ENCODE data around the gene USP4.
"Not testable (repeated sequence)": the region's sequence is repeated elsewhere in the genome, so short reads cannot be mapped to it uniquely, and the experiment has no call there.

The USP4 gene

DNA sequence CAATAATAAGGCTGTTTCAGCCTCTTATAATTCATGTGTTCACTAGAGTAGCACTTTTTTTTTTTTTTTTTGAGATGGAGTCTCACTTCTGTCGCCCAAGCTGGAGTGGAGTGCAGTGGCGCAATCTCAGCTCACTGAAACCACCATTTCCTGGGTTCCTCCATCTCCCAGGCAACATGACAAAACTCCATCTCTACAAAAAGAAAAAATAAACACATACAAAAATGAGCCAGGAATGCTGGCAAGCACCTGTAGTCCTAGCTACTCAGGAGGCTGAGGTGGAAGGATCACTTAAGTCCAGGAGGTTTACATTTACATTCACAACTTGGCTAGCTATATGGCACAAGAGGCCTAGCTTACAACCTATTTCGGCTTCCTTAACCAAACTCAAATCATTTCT, 6.8 kb downstream of the USP4 start:
- Histone ChIP-seq H3K27me3 (ENCODE audit: control insufficient read depth, low read length) (no peaks in the 10 kb centered on the region), H3K9me3 (ENCODE audit: control insufficient read depth, insufficient read depth, low read length) (no peaks in the 10 kb centered on the region), H3K9me2 (replicated peaks; ENCODE audit: control insufficient read depth, low read length) (no peaks in the 10 kb centered on the region), H3K4me2 (ENCODE audit: low read length) (no peak overlapping the region), H3K36me3 (ENCODE audit: control insufficient read depth, low read length) (peaks cover 70% of the 10 kb centered on the region), H3F3A (ENCODE audit: control insufficient read depth, insufficient read depth) (no peaks in the 10 kb centered on the region; the same call in 1 of the 2 replicates), H3K4me3 (ENCODE audit: low read length) (no peak overlapping the region), H3K79me2 (ENCODE audit: control insufficient read depth, low read length) (peaks cover 30% of the 10 kb centered on the region), H4K20me1 (ENCODE audit: control insufficient read depth, insufficient read depth, low read depth, low read length) (no peaks in the 10 kb centered on the region), H3K4me1 (ENCODE audit: control insufficient read depth, low read length) (no peaks in the 10 kb centered on the region), H3K27ac (ENCODE audit: low read depth, low read length) (no peak overlapping the region)
- TF ChIP-seq EZH2phosphoT487 (IDR thresholded peaks at IDR 0.05; ENCODE audit: borderline replicate concordance, low read length), result no peak
- TF ChIP-seq, protein P1, sequence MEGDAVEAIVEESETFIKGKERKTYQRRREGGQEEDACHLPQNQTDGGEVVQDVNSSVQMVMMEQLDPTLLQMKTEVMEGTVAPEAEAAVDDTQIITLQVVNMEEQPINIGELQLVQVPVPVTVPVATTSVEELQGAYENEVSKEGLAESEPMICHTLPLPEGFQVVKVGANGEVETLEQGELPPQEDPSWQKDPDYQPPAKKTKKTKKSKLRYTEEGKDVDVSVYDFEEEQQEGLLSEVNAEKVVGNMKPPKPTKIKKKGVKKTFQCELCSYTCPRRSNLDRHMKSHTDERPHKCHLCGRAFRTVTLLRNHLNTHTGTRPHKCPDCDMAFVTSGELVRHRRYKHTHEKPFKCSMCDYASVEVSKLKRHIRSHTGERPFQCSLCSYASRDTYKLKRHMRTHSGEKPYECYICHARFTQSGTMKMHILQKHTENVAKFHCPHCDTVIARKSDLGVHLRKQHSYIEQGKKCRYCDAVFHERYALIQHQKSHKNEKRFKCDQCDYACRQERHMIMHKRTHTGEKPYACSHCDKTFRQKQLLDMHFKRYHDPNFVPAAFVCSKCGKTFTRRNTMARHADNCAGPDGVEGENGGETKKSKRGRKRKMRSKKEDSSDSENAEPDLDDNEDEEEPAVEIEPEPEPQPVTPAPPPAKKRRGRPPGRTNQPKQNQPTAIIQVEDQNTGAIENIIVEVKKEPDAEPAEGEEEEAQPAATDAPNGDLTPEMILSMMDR (IDR thresholded peaks at IDR 0.05; ENCODE audit: low read depth, low read length, poor library complexity, severe bottlenecking), result no peak

DNA sequence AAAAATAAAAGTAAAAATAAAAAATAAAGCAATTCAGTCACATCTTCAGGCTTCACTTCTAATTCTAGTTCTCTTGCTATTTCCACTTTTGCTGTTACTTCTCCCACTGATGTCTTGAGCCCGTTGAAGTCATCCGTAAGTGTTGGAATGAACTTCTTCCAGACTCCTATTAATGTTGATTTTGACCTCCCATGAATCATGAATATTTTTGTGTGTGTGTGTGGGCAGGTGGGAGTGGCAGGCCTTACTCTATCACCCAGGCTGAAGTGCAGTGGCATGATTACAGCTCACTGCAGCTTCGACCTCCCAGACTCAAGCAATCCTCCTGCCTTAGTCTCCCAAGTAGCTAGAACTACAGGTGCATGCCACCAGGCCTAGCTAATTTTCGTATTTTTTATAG, 10.7 kb downstream of the USP4 start:
- Histone ChIP-seq H3K9me3 (ENCODE audit: control insufficient read depth, insufficient read depth, low read length) (no peaks in the 10 kb centered on the region), H3K27ac (ENCODE audit: low read depth, low read length) (no peak overlapping the region), H3F3A (ENCODE audit: control insufficient read depth, insufficient read depth) (no peaks in the 10 kb centered on the region), H3K4me3 (ENCODE audit: low read length) (no peak overlapping the region), H3K36me3 (ENCODE audit: control insufficient read depth, low read length) (peaks cover 73% of the 10 kb centered on the region), H3K4me2 (ENCODE audit: low read length) (no peak overlapping the region), H4K20me1 (ENCODE audit: control insufficient read depth, insufficient read depth, low read depth, low read length) (no peaks in the 10 kb centered on the region), H3K4me1 (ENCODE audit: control insufficient read depth, low read length) (no peaks in the 10 kb centered on the region), H3K27me3 (ENCODE audit: control insufficient read depth, low read length) (no peaks in the 10 kb centered on the region), H3K9me2 (replicated peaks; ENCODE audit: control insufficient read depth, low read length) (no peaks in the 10 kb centered on the region), H3K79me2 (ENCODE audit: control insufficient read depth, low read length) (peaks cover 7% of the 10 kb centered on the region; the same call in 1 of the 2 replicates)
- TF ChIP-seq, protein P1 (IDR thresholded peaks at IDR 0.05; ENCODE audit: low read depth, low read length, poor library complexity, severe bottlenecking), result no peak
- no peak for TF ChIP-seq EZH2phosphoT487 (IDR thresholded peaks at IDR 0.05; ENCODE audit: borderline replicate concordance, low read length)

- not testable (repeated sequence) for H3K27me3 ChIP-seq (ENCODE audit: control insufficient read depth, low read length); H3K4me1 ChIP-seq (ENCODE audit: control insufficient read depth, low read length); H3K27ac ChIP-seq (ENCODE audit: low read depth, low read length); H3K4me2 ChIP-seq (ENCODE audit: low read length); H3K9me3 ChIP-seq (ENCODE audit: control insufficient read depth, insufficient read depth, low read length); H3F3A ChIP-seq (ENCODE audit: control insufficient read depth, insufficient read depth); H4K20me1 ChIP-seq (ENCODE audit: control insufficient read depth, insufficient read depth, low read depth, low read length); H3K79me2 ChIP-seq (ENCODE audit: control insufficient read depth, low read length); H3K4me3 ChIP-seq (ENCODE audit: low read length); H3K9me2 ChIP-seq (replicated peaks; ENCODE audit: control insufficient read depth, low read length)
- H3K36me3 ChIP-seq (ENCODE audit: control insufficient read depth, low read length), result peaks cover 73% of the 10 kb centered on the region
Observed at GRCh38 chr3:49328350-49328749, 11.5 kb downstream of the USP4 start.

DNA sequence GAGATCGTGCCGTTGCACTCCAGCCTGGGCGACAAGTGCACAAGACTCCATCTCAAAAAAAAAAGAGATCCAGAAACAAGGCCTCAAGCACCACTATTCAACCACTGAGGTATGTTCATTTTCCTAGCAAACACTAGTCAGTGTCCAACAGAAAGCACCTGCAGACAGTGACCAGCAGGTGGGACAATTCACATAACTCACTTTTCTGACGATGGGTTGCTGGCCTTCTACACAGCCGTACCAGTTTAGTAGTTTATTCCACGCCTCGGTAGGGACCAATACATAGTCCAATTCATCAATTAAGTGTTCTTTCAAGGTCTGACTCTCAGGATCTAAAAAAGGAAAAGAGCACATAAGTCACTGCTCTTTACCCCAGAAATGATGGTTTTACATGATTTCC, 12.4 kb downstream of the USP4 start:
- Histone ChIP-seq H3K79me2 (ENCODE audit: control insufficient read depth, low read length) (peaks cover 6% of the 10 kb centered on the region; the same call in 1 of the 2 replicates), H3K36me3 (ENCODE audit: control insufficient read depth, low read length) (peaks cover 71% of the 10 kb centered on the region), H3F3A (ENCODE audit: control insufficient read depth, insufficient read depth) (no peaks in the 10 kb centered on the region), H3K4me2 (ENCODE audit: low read length) (no peak overlapping the region), H3K27me3 (ENCODE audit: control insufficient read depth, low read length) (no peaks in the 10 kb centered on the region), H3K9me2 (replicated peaks; ENCODE audit: control insufficient read depth, low read length) (no peaks in the 10 kb centered on the region), H3K9me3 (ENCODE audit: control insufficient read depth, insufficient read depth, low read length) (no peaks in the 10 kb centered on the region), H3K4me1 (ENCODE audit: control insufficient read depth, low read length) (no peaks in the 10 kb centered on the region), H3K4me3 (ENCODE audit: low read length) (no peak overlapping the region), H3K27ac (ENCODE audit: low read depth, low read length) (no peak overlapping the region), H4K20me1 (ENCODE audit: control insufficient read depth, insufficient read depth, low read depth, low read length) (no peaks in the 10 kb centered on the region)
- TF ChIP-seq, protein P1 (IDR thresholded peaks at IDR 0.05; ENCODE audit: low read depth, low read length, poor library complexity, severe bottlenecking), result peak; percentile 24
- no peak for TF ChIP-seq EZH2phosphoT487 (IDR thresholded peaks at IDR 0.05; ENCODE audit: borderline replicate concordance, low read length)
